NCI-H2196 treated with DMSO at 0.1 percent for 48 hours (cell line): ENCODE measurements around the gene CDO1.

ENCODE experiments used
- DNase-seq: peaks from one replicate; lab custom pipeline; 2025; ENCODE audit not compliant: unreplicated experiment; lab: John Stamatoyannopoulos, UW

Gene CDO1

GRCh38 chr5:115795700-115796099 is 20.8 kb downstream of the CDO1 start:
- no peak for DNase-seq

- DNase-seq, result no peak
These were observed 28.0 kb downstream of the CDO1 start for GRCh38 chr5:115788440-115788839.

GRCh38 chr5:115787426-115787825 is 29.0 kb downstream of the CDO1 start:
- DNase-seq, result no peak

DNA sequence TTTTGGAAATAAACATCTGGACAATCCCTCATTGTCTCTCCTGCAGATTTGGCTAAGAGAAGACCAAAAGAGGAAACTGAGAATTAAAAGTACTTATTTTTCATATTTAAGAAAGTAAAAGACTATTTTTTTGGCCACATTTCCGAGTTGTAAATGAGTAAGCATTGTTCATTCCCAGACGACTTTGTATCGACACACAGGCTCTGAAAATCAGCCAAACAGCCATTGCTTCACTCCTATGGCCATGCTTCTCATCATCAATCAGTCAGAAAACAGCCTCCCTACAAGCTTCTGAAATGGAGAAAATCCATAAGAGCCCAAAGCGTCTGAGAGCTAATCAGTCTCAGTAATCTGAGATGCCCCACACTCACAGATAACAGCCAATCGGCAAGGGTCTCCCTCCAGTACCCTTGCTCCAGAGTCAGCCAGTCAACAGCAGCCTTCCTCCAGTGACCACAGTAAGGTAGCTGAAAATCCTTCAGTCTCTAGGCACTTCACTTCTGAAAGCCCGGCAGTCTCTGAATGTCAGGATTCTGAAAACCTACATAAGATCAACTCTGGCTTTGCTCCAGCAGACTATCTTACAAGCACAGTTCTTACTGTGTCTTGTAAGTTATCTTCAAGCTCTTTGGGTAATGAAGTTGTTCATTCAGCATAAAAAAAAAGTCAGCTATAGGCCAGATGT is 30.9 kb downstream of the CDO1 start:
- no peak for DNase-seq

- DNase-seq, result no peak
These were observed 38.0 kb downstream of the CDO1 start for GRCh38 chr5:115778417-115778816.

- no peak for DNase-seq
These were observed 39.5 kb downstream of the CDO1 start for GRCh38 chr5:115776989-115777388.

GRCh38 chr5:115775999-115776398 is 40.5 kb downstream of the CDO1 start:
- no peak for DNase-seq

DNA sequence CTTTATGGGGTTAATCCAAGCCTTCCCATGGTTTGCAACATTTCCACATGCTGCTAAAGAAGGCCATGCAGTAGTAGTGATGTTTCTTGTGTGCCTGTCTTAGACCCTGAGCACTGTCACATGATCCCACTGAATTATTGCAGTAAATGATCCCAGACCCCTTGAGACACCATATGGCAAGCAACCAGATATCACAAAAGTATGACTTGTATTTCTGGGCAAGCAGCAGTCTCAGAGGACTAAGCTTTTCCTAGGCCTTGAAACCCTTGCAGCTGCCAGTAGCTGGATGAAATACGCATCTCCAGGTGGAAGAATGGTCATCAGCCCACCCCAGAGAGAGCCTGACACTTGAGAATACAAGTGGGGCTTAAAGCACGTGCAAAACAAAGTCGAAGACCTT is 41.8 kb downstream of the CDO1 start:
- no peak for DNase-seq

DNA sequence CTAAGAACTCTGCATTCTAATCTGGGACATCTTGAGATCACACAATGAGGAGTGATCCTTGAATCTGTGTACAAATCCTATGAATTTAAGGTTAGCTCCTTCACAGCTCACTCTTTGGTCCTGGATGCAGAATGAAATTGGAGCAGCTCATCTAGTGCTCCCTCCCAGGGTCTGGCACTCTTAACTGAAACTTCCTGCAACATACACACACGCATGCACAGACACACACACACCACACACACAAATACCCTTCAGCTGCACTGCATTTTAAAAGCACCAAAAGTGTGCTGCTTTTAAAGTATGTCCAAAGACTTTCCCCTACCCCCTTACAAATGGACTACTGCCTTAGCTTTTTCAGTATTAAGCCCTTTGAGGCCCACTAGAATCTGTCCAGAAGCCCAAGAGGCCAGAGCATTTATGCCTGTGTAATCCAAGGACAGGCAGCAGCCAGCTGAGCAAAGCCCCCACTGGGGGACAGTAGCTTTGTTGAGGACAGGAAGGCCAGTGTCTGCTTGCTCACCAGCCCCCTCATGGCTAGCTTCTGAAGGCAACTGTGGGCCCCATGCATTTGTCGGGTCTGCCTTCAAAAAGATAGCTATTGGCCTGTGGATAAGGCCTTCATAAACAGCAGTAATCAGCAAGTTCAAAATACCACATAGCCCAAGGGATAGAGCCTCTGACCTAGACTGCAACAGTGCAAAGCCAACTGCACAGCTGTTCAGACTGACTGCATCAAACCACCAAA is 43.6 kb downstream of the CDO1 start:
- DNase-seq, result no peak

DNA sequence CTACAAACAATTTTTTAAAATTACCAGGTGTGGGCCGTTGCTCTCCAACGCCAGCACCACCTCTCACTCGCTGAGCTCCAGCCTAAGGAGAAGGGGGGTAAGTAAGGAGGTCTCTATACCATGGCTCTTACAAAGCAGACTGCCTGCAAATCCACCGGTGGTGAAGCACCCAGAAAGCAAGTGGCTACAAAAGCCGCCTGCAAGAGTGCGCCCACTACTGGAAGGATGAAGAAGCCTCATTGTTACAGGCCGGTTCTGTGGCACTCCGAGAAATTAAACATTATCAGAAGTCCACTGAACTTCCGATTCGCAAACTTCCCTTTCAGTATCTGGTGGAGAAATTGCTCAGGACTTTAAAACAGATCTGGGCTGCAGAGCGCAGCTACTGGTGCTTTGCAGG is 46.0 kb downstream of the CDO1 start:
- DNase-seq, result no peak

GRCh38 chr5:115767424-115767823 is 49.0 kb downstream of the CDO1 start:
- DNase-seq, result no peak

- DNase-seq, result no peak
These were observed 49.9 kb downstream of the CDO1 start for GRCh38 chr5:115766608-115767007.

GRCh38 chr5:115758356-115758755 is 58.1 kb downstream of the CDO1 start:
- no peak for DNase-seq

GRCh38 chr5:115755675-115756074 is 60.8 kb downstream of the CDO1 start:
- DNase-seq, result no peak
